Stimulated activated CD4-positive, alpha-beta T cell treated with anti-CD3 and anti-CD28 coated beads, Interleukin-15, amount 100 ng/mL, for 1 hour (primary cell): ENCODE measurements around the gene NOVA1.
"Not testable (repeated sequence)": the region's sequence is repeated elsewhere in the genome, so short reads cannot be mapped to it uniquely, and the experiment has no call there.

Experiments
- DNase-seq, 2 donors: peaks; one replicate each; pipeline ENCODE4 v3.0.0-alpha.2; 2020; ENCODE audit warnings: low read depth in 1 of 2, low spot score in 1 of 2

The NOVA1 gene

GRCh38 chr14:26597589-26598080, at the start of gene NOVA1:
NOVA1 (minus strand) TSS chr14:26598033; CDS start chr14:26597436, 597 bp downstream.
- no peak for DNase-seq

DNA sequence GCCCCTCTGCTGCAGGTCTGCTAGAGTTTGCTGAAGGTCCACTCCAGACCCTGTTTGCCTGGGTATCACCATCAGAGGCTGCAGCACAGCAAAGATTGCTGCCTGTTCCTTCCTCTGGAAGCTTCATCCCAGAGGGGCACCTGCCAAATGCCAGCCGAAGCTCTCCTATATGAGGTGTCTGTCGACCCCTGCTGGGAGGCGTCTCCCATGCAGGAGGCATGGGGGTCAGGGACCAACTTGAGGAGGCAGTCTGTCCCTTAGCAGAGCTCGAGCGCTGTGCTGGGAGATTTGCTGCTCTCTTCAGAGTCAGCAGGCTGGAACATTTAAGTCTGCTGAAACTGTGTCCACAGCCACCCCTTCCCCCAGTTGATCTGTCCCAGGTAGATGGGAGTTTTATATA, 47.2 kb upstream of the NOVA1 start:
- not testable (repeated sequence) for DNase-seq

DNA sequence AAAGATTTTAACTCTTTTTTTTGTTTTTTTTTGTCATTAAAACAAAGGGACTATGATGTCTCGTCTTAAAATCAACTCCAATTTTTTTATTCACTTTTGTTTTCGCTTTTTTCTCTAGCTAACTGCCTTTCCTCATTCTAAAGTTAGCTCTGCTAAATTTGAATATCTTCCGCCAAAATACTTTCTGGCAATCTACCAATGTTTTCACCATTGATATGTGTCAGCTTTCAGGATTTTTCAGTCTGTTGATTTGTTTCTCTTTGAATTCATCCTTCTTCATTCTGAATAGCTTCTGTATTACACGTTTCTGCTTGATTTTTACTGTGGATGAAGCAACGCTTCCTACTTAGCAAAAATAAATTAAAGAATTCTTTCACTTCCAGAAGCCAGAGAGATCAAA, 38.7 kb upstream of the NOVA1 start:
- no peak for DNase-seq

- DNase-seq, result not testable (repeated sequence)
Observed at GRCh38 chr14:26634946-26635345, 37.1 kb upstream of the NOVA1 start.

- no peak for DNase-seq
Observed at GRCh38 chr14:26626256-26626655, 28.4 kb upstream of the NOVA1 start.

- no peak for DNase-seq
Observed at GRCh38 chr14:26622611-26623010, 24.8 kb upstream of the NOVA1 start.

GRCh38 chr14:26621807-26622560, 24.2 kb upstream of the NOVA1 start:
- no peak for DNase-seq

- no peak for DNase-seq
Observed at GRCh38 chr14:26621364-26621763, 23.5 kb upstream of the NOVA1 start.

DNA sequence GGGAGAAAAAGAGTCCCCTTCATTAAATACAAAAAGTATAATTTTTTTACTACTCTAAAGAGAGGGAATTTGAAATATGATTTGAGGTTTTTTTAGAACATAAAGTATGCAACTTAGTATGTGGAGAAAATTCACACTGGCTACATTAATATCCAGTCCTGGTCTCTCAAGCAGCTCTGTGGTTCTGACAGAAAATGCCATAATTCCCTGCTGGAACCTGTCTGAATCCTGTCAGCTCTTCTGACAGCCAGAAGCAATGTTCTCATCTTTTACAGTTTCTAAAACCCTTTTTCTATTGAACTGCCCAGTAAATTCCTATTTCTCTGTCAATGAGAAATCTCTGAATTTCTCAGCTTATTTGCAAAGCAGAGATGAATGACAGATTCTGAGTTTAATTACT, 13.4 kb upstream of the NOVA1 start:
- no peak for DNase-seq

DNA sequence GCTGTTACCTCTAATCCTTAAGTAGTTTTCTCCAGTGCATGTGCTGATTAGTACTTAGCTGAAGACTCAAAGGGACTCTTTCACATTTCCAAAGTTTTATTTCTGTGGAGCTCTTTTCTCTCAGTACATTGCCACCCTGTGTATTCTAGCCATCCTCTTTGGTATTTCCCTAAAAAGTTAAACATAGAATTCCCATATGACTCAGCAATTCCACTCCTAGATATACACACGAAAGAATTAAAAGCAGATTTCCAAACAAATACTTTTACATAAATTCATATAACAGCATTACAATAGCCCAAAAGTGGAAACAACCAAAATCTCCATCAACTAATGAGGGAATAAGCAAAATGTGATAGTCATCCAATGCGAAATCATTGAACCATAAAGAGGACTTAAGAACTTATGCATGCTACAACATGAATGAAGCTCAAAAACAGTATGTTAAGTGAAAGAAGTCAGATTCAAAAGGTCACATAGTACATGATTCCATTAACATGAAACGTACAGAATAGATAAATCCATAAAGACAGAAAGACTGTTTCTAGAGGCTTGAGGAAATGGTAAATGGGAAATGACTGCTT, 9.0 kb upstream of the NOVA1 start:
- no peak for DNase-seq

GRCh38 chr14:26605602-26606001, 7.8 kb upstream of the NOVA1 start:
- DNase-seq, result no peak

- DNase-seq, result no peak
Observed at GRCh38 chr14:26602902-26603301, 5.1 kb upstream of the NOVA1 start.

DNA sequence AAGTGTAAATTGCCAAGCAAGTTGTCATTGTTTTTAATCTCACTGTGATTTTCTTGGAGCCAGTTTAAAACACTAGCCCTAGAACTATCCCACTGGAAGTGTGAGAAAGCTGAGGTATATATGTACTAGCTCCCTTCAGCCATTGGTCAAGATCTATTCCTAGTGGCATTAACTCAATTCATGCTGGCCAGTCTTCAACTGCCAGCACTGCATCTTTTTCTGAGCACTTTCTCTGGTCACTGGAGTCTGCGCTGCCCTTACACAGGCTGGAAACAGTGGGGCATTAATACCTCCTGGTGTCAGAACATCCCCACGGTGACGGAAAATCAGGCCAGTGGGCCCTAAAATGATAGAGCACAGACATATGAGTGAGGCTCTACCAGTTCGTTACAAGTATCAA, 4.0 kb upstream of the NOVA1 start:
- DNase-seq, result no peak

GRCh38 chr14:26599291-26599690, 1.5 kb upstream of the NOVA1 start:
- no peak for DNase-seq

- no peak for DNase-seq
Observed at GRCh38 chr14:26598672-26599131, 869 bp upstream of the NOVA1 start.

DNA sequence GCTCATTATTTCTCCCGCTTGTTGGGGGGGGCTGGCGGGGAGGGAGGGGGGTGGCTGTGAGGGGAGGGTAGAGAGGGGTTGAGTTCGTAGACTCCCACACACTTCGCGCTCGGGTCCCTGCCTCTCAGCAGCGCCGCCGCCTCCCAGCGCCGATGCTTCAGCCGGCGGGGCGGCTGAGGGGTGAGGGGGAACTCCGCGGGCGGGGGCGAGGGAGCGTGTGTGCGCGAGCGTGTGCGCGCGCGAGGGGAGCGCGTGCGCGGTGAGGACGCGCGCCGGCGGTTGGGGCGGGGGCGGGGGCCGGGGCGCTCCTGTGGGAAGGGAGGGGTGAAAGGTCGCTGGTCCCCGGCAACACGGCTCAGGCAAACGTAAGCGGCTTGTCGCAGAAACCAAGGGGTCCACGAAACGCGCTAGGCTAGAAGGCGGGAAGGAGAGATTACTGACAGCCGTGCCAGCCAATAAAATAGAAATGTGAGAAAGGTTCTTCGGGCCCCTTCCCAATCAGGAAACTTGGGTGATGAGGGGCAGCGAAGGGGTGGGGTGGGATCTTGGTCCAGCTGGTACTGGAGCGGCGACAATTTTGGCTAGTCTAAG, 343 bp upstream of the NOVA1 start:
- DNase-seq, result no peak

GRCh38 chr14:26597071-26597588, 703 bp downstream of the NOVA1 start:
- no peak for DNase-seq

DNA sequence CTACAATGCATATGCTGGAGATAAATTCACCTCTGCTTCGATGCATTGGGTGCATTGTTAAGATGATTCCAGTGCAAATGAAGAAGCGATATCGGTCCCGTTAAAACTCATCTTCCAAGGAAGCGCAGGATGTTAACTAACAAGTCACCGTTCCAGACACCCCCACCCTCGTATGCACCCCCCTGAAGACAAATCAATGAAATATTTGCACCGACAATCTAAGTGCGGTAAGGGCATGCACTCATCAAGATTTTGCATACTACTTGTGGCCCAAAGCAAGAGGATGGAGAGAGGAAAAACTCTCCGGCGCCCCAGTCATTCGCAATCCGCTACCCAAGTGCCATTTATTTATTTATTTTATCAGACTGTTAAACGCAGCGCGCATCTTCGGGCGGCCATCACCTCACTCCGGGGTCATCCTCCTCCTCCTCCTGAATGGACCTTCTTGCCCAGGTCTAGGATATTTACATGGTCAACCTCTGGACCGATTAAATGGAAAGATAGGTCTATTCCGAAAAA, 1.2 kb downstream of the NOVA1 start:
- no peak for DNase-seq

GRCh38 chr14:26595926-26596542, 1.8 kb downstream of the NOVA1 start:
- DNase-seq, result no peak

DNA sequence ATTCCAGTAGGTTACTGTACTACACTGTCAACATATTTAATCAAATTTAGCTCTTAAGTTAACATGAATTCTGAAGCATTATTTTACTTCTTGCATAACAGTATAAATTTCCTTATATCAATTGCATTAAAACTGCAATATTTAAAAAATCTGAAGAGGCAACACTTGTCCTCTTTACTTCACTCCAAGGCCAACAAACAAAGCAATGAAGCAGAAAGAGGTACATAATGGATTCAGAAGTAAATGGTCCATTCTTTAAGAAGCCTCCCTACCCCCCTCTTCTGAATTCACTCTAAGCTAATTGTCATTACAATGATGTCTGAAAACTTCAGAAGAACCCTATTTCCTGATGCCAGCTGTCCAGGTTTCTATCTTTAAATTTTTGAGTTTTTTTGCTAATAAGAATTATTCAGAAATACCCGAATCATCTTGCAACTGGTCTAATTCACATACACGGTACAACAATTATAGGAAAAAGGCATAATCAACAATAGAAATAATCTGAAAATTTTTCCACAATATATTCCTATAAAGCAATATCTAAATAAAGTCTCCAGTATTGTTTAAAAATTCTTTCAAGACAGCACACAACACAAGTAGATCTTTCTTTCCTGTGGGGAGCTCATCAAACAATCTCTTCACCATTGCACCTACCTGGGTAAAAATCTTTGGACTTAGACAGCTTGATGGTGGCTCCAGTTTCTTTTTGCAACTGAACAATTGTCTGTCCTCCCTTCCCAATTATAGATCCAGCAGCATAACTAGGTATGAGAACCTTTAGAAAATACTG, 2.9 kb downstream of the NOVA1 start:
- DNase-seq, result no peak

DNA sequence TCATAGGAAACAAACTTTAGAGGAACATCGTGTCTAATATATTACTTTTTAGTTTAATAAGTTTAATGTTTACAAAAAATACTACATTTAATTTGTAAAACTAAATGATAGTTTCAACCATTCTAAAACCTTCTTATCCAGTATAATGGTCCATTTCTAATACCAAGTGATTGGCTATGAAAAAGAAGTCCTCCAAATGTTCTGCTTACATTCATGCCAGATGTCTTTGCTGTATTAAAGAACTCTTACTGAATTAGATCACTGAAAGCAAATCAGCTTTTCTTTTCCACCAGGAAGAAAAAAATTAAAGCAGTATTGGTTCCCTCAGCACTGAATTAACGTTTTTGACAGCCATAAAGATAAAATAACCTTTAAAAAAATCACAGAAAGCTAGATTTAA, 3.7 kb downstream of the NOVA1 start:
- no peak for DNase-seq
